HepG2 (cell line): ENCODE measurements around the gene FOXA1. TPM values are rescaled to one million over a fixed set of nuclear protein-coding genes. Genes with fewer than 3 reads are reported as not detected.

Source experiments
- FOXP4 ChIP-seq: sonication (generic); formaldehyde crosslinking; IDR thresholded peaks from 2 replicates; pipeline ENCODE4 v1.4.0; 2020; ENCODE audit warnings: missing genetic modification reagents
- HINFP ChIP-seq: sonication (generic); formaldehyde crosslinking; IDR thresholded peaks from 2 replicates; pipeline ENCODE4 v1.4.0; 2020; ENCODE audit warnings: low read depth, mild to moderate bottlenecking, missing genetic modification reagents
- HNRNPL ChIP-seq: fragments of 200-400 bp; formaldehyde crosslinking; IDR thresholded peaks from 2 replicates; pipeline ENCODE4 v1.6.1; 2017; ENCODE audit warnings: mild to moderate bottlenecking, low read depth, low read length
- HOXA9 ChIP-seq: sonication (generic); formaldehyde crosslinking; IDR thresholded peaks from 2 replicates; pipeline ENCODE4 v1.8.1; 2022; ENCODE audit warnings: missing genetic modification reagents, mild to moderate bottlenecking, moderate library complexity, borderline replicate concordance
- RXRB ChIP-seq: IDR thresholded peaks from 2 replicates; pipeline ENCODE4 v1.6.1; 2016; ENCODE audit warnings: borderline replicate concordance, missing genetic modification reagents, missing compliant biosample characterization
- SALL2 ChIP-seq: sonication (generic); formaldehyde crosslinking; IDR thresholded peaks from 2 replicates; pipeline ENCODE4 v1.8.1; 2023; ENCODE audit warnings: mild to moderate bottlenecking, missing genetic modification reagents, inconsistent platforms
- SP1 ChIP-seq, 2 experiments: fragments of 450-650 bp in 1 of 2; sonication (generic) in 1 of 2; formaldehyde crosslinking in 1 of 2; IDR thresholded peaks; 2 replicates each; pipeline versions ENCODE4 v1.4.0 to v1.6.1; 2016 to 2020; ENCODE audit warnings: missing genetic modification reagents in 1 of 2
- ZBTB40 ChIP-seq, 2 experiments: fragments of 450-650 bp in 1 of 2; sonication (generic) in 1 of 2; formaldehyde crosslinking in 1 of 2; IDR thresholded peaks; 2 replicates each; pipeline versions ENCODE4 v1.6.1 to v1.8.0; 2016 to 2022; ENCODE audit warnings: antibody characterized with exemption in 1 of 2, mild to moderate bottlenecking in 1 of 2, missing genetic modification reagents in 1 of 2
- ZNF232 ChIP-seq: sonication (generic); formaldehyde crosslinking; IDR thresholded peaks from 2 replicates; pipeline ENCODE4 v1.4.0; 2020; ENCODE audit warnings: missing genetic modification reagents, borderline replicate concordance
- ZNF317 ChIP-seq: sonication (generic); formaldehyde crosslinking; IDR thresholded peaks from 2 replicates; pipeline ENCODE4 v1.5.0; 2020; ENCODE audit warnings: mild to moderate bottlenecking, missing genetic modification reagents
- ZNF484 ChIP-seq: sonication (generic); formaldehyde crosslinking; IDR thresholded peaks from 2 replicates; pipeline ENCODE4 v1.5.1; 2020; ENCODE audit warnings: mild to moderate bottlenecking, low read depth, missing genetic modification reagents, borderline replicate concordance
- polyA plus RNA-seq, 8 experiments: library from polyadenylated mRNA; depleted of rRNA in 3 of 8; stranded (reverse) in 7 of 8; unstranded in 1 of 8; fragments of >200 nt; fragmentation: Illumina TruSeq in 4 of 8; extraction: Trizol in 4 of 8; gene quantifications; 2 replicates each; pipeline versions ENCODE4 v1.2.1 to v1.2.3, GENCODE V29; 2011 to 2016; ENCODE audit warnings: low read depth in 4 of 8, missing spikeins in 1 of 8, mixed read lengths in 1 of 8; ENCODE audit not compliant: insufficient read depth in 1 of 8
- total RNA-seq, 5 experiments: library from RNA; depleted of rRNA; stranded (reverse); fragments of >200 nt; fragmentation: Illumina TruSeq; extraction: Trizol; gene quantifications; 2 replicates each; pipeline ENCODE4 v1.2.3, GENCODE V29; 2016; ENCODE audit warnings: low read depth in 1 of 5

Gene FOXA1
- total and polyA plus RNA-seq, 2 of the 13 experiments (the other 11 are each of a cell fraction or from before 2014, with no cell fraction given), result 43.4 to 58.6 TPM

- TF ChIP-seq HINFP (CRISPR knock-in tag), result no peak
- TF ChIP-seq RXRB (CRISPR knock-in tag), result no peak
- TF ChIP-seq HOXA9, result 0 out of 2 replicates have a peak, but pooled peaks have one; percentile 33
- TF ChIP-seq ZNF484, result no peak
- no peak for TF ChIP-seq ZNF232 (CRISPR knock-in tag)
- TF ChIP-seq SP1 (IDR thresholded peaks at IDR 0.05), result no peak
- 0 out of 2 replicates have a peak, but pooled peaks have one; percentile 17 for TF ChIP-seq SP1 (CRISPR knock-in tag; IDR thresholded peaks at IDR 0.05)
- TF ChIP-seq HNRNPL, result peak; percentile 65; the same call in 1 of the 2 replicates
- peak; percentile 61; the same call in 1 of the 2 replicates for TF ChIP-seq SALL2 (CRISPR knock-in tag)
- no peak; the same call in 1 of the 2 replicates for TF ChIP-seq FOXP4 (CRISPR knock-in tag)
- no peak for TF ChIP-seq ZNF317
- TF ChIP-seq ZBTB40 (IDR thresholded peaks at IDR 0.05), result no peak
- 0 out of 2 replicates have a peak, but pooled peaks have one; percentile 14 for TF ChIP-seq ZBTB40 (CRISPR knock-in tag; IDR thresholded peaks at IDR 0.05)
Observed at GRCh38 chr14:37583358-37584210, 11.5 kb downstream of the FOXA1 start (continued).
